Stimulated activated CD4-positive, alpha-beta T cell treated with anti-CD3 and anti-CD28 coated beads, Interleukin-4, amount 100 ng/mL, for 24 hours (primary cell): ENCODE measurements around the gene MYT1.

Source experiments
- DNase-seq: peaks from one replicate; pipeline ENCODE4 v3.0.0-alpha.2; 2020

MYT1 gene

DNA sequence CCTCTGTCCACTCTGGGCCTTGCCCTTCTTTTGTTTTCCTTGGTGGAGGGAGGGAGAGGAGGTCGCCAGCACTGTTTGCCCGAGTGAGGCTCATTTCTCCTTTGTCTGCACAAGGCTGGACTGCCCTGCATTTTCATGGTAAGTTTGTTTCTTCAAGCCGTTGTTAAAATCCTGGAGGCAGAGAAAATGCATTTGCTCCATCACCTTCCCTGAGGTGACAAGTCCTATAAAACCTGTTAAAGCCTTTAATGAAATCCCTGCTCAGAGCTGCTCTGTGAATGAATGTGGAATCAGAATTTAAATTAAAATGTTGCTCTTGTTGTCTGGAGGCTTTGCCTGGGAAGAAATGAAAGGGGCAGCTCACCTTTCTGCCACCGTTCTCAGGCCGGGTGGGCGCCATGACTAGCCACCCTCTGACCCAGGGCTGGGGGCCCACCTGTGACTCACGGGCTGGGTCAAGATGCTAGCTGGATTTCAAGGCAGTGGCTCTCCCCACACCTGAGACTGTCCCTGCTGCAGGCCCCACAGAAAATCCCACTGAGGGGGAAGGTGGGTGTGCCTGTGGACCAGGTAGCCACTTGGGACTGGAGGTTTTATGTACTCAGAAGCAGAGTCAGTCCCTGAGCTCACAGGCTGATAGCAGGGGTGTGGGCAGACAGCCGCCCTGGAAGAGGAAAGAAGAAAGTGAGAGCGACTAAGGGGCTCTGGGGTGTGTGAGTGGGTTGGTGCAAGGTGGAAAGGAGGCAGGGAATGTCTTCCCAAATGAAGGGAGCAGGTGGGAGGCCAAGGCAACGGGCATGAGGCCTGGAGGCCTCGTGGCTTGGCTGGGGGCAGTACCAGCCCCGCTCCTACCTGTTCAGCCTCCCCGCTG, 24.0 kb upstream of the MYT1 start:
- no peak for DNase-seq

DNA sequence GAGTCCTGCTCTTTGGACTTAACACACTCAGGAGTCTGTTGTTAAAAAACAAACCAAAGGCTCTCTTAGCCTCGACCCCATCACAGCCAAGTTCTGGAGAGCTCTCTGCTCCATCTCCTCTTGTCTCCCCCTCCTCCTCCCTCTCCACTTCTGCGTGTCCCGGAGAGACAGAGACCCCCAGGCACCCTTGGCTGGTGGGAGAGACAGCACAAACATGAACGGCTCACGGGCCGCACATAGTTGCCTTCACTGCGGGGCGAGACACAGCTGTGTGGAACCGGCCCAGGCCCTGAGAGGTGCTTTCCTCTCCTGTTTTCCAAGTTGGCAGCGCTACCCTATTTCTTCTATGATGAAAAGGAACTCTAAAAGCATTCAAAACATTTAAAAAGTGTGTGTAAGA, 23.3 kb upstream of the MYT1 start:
- DNase-seq: no peak

DNA sequence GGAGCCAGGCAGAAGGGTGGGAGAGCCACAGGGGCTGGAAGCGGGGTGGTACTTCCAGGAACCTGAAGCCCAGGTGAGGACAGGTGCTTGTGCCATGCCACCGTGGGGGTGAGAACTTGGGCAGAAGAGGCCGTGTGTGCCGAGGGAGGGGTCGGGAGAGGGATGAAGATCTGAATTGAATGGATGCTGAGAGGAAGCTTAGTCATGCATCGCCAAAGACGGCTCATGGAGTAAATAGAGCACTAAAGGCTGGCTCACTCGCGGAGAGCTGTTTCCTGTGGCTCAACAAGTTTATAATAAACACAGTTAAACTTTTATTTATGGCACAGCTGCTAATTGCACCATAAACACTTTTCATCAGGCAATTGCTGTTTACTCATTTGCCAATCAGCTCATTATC, 21.7 kb upstream of the MYT1 start:
- no peak for DNase-seq

DNA sequence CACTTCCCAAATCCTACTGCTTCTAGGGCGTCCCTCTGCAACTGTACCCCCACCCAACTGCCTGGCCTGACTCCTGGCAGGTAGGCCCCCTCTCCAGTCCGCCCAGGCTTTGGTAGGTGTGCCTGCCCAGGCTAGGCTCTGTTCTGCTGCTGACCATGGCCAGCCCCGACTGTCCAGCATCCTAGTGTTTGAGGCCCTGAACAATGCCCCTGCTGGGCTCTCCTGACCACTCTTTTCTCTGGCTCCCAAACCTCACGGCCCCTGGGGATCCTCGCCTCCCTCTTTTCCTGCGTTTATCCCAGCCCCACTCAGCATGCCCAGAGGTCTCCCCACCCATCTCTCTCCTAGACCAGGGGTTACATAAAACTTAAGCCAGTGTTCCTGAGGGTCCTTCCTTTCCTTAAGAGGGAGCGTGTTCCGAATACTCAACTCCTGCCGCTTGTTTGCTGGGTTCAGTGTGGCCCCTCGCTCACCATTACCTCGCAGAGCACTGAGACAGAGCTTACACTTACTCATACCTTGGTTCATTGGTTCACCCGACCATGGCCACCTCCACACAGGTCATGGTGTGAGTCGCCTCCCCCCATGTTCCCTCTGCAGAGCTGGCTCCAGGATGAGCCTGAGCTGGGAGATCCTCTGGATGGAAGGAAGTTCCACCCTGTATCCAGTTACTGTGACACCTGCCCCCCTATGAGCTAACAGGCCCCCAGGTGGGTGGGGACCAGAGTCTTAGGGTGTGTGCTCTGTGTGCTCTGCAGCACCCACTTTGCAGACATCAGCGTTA, 21.0 kb upstream of the MYT1 start:
- DNase-seq: no peak

DNA sequence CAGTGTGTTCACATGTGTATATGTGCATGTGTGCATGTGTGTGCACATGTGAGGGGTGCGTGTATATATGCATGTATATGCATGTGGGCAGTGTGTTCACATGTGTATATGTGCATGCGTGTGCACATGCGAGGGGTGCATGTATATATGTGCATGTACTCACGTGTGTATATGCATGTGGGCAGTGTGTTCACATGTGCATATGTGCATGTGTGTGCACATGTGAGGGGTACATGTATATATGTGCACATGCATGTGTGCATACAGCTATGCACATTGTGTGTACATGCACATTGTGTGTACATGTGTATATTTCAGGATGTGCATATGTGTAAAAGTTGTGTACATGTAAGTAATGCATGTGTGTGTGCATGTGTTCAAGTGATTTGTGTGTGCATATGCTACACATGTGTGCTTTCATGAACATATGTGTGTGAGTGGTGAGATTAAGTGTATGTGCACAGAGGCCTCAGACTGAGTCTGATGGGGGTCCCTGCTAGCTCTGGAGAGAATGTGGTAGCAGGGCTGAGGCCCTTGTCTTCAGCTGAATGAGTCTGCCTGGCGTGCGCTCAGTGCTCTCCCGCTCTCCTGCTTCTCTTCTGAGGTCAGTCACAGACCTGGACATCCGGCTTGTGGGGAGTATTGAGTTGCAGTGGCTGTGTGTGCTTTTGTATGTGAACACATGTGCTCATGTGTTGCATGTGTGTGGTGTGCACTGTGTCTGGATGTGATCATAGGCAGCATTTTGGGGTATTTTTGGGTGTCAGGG, 19.9 kb upstream of the MYT1 start:
- DNase-seq: no peak

DNA sequence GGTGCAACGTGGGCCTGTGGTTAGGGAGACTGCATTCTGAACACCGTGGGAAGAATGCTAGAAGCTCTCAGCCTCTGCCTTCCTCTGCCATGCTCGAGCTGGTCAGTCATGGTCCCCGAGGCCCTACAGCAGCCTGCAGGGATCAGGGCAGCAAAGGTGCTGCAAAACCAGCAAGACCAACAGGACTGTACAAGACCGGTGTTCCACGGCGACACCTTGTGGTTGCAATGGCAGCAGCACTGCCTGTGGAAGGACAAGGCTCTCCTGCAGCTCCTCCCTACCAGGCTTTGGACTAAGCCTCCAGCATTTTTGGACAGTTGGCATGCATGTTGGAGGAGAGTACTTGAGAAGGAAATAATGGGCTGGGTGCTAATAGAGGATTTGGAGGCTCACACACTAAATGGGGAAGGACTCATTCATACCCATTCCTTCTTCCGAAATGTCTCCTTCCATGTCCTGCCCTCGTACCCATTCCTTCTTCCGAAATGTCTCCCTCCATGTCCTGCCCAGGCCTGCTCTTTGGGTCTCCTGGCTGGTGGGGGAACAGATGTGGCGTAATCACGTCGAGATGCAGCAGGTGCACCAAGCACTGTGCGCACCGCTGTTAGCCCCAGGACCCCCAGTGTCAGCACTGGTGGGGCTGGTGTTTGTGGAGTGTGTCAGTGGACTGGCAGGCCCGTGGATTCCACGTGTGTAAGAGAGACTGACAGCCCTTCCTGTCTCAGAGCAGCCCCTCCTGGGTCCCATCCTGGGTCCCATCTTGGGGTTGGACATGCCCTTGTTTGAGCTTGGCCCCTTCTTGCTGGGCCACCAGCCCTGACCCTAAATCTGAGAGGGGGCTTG, 18.6 kb upstream of the MYT1 start:
- no peak for DNase-seq

DNA sequence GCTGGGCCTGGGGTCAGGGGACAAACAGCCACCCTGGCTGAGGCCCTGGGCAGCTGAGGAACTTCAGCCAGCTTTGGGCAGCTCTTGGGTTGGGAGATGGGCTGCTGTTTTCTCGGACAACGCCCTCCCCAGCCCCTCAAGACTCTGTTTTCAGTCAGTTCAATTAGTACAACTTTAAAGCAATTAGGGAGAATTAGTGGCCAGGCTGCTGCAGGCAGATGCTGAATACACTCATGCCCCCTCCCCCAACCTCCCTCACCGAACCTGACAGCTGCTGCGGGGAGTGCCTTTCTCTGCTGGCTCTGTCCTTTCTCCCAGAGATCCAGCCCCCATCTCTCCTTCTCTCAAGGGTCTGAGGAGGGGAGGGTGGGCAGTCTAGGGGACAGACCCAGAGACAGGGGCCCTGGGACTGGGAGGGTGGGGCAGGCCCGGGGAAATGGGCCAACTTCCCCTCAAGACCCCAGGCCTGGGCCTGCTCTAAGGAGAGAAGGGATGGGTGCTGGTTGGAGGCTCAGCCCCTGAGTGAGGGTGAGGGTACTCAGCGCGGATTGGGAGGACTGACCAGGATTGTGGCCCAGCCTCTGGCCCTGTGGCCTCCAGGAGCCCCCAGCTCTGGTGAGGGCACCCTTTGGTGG, 17.8 kb upstream of the MYT1 start:
- no peak for DNase-seq

DNA sequence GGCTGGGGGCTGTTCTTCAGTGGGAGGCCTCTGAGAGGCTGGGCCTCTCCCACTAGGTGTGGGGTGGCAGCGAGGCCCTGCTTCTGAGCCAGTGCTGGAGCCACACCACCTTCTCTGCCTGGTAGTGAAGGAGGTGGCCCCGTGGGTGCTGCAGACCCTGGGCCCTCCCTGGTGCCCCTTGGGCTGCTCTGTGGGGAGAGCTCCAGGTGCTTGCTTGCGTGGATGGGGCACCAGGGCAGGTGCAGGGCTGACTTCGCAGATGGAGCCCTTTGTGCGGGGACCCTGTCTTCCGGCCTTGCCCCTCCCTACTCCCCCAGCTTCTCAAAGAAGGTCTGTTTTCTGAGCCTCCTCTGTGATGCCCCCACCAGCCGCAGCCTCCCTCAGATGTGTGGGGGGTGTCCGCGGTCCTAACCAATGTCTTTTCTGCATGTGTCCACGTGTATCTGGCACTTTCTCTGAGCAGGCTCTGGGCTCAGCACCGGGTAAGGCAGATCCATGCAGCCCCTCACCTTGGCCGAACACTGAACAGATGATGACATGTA, 17.2 kb upstream of the MYT1 start:
- no peak for DNase-seq

DNA sequence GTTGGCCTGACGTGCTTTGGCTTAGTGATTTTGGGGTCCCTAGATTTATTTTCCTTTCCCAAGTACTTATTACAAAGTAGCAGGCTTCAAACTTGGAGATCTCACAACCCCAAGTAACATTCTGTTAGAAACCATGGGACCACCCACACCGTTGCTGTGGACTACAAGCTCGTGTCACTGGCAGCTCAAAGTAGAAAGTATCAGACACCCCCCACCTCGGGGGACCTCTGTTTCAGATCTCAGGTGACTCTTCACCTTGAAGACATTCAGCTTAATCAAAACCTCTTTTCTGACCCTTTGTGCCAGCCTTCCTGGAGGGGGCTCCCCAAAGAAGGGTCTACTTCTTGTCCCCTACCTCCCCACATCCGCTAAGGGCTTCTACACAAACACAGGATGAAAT, 15.7 kb upstream of the MYT1 start:
- DNase-seq: no peak

DNA sequence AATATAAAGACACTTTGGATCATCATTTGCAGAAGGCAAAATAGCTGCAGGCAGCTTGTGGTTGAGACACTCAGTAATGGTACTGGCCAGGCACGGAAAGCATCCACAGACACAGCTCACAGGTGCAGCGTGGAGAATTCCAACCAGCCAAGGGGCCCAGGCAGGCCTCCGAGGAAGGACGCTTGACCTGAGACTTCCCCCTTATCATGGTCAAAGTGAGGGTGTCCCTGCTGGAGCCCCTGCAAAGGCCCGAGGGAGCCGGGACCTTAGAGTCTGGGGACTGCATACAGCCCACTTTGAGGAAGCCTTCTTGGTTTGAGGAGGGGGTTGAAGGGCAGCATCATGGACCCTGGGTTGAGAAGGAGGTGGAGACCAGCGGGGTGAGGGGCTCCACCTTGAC, 15.1 kb upstream of the MYT1 start:
- no peak for DNase-seq

DNA sequence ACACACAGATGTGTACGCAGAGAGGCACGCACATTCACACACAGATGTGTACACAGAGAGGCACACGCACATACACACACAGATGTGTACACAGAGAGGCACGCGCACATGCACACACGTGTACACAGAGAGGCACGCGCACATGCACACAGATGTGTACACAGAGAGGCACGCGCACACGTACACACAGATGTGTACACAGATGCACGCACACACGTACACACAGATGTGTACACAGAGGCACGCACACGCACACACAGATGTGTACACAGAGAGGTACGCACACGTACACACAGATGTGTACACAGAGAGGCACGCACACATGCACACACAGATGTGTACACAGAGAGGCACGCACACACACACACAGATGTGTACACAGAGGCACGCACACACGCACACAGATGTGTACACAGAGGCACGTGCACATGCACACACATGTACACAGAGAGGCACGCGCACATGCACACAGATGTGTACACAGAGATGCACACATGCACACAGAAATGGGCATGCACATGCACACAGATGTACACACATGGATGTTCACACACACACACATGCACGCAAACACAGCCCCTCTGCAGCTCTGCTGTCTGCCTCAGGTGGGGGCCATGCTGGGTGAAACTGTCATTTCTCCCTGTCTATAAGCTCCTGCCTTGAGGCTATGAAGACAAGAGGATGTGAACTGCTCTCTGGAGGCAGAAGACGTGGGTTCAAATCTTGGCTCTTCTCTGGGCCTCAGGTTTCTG, 14.3 kb upstream of the MYT1 start:
- no peak for DNase-seq

DNA sequence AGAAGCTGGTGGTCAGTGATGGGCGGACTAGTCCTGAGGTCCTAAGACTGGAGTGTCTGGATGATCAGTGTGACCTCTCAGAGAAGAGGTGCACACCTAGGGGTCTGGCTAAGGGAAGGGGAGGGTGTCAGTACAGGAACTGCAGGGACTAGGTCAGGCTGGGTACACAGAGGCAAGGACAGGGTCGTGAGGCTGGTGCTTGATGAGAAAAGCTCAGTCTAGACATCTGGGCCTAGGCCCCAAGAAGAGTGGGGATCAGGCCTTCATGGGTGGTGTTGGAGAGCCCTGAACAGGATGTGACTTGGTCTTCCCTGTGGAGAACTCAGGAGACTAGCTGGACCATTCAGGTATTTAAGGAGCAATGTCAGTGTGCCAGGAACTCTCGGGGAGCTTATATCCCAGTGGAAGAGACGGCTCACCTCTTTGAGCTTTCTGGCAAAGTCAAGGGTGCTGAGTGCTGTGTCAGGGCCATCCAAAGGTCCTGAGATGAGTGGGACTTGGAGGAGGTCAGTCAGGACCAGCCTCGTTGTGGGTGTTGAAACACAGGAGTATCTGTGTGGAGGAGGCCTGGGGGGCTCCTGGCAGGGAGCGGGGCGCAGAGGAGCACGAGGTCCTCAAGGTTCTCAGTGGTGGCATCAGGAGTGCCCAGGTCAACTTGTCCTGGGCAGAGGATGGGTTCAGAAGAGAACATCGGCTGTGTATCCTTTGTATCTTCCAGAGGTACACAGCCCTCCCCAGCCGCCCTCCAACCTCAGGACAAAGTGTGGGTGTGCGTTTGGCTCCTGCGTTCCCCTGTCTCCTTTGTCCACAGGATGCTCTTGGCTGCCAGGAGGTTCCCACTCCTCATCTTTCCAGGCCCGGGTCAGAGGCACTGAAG, 13.3 kb upstream of the MYT1 start:
- DNase-seq: no peak

DNA sequence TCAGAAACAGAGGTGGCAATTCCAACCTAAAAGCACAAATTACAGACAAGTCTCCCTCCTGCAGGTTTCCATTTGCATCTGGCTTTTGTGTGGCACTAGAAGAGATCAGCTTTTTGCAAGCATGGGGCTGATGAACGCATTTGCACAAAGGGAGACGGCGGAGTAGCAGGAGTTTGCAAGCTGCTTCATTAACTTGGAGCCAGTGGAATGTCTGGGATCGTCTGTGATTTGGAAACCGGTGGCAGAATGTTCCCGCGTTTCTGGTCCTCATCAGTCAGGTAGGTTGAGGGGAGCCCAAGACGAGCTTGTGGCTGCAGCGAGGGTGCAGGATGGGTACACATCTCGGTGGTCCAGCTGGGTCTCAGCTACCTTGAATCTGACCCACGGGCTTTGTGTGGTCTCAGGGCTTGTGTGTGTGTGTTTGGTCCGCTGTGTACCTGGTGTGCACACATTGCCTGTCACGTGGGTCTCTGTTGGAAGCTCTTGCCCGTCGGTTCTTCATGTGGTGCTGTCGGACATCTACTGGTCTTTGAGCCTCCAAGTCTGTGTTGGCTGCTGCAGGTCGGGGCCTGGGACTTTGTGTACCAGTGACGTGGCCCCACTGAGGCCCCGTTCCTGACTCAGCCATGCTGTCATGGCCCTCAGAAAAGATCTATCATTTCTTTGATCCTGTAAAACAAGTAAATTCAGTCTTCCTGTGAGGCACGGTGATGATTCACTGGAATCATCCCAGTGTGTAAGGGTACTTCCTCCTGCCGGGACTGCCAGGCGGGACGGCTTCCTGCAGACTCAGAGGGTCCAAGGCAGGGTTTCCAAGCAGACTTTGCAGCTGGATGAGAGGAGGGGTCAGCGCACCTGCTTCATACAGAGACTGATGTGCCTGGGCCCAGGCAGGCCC, 12.4 kb upstream of the MYT1 start:
- DNase-seq: no peak

DNA sequence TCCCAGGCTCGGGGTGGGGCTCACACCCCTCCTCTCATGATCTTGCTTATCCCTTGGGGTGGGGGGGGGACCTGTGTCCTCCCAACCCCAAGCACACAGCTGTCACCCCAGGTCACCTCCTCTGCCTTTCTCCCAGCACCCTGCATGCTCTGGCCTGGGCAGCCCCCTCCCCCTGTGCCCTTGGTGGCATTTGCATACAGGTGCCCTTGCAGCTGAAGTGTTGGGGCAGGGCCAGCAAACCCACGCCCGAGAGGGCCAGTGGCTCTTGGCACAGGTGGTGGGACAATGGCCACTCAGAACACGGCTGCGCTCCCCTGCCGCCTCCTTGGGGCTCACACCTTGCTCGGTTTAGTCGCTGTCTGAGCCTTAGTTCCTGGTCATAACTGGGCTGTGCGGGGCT, 11.3 kb upstream of the MYT1 start:
- no peak for DNase-seq

DNA sequence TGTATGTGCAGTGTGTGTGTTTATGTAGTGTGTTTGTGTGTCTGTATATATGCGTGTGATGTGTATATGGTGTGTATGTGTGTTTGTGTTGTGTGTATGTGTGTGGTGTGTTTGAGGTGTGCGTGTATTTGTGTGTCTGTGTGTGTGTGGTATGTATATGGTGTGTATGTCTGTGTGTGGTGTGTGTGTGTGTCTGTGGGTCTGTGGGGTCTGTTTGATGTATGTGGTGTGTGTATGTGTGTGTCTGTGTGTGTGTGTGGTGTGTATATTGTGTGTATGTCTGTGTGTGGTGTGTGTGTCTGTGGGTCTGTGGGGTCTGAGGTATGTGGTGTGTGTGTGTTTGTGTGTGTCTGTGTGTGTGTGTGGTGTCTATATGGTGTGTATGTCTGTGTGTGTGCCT, 10.8 kb upstream of the MYT1 start:
- DNase-seq: no peak

DNA sequence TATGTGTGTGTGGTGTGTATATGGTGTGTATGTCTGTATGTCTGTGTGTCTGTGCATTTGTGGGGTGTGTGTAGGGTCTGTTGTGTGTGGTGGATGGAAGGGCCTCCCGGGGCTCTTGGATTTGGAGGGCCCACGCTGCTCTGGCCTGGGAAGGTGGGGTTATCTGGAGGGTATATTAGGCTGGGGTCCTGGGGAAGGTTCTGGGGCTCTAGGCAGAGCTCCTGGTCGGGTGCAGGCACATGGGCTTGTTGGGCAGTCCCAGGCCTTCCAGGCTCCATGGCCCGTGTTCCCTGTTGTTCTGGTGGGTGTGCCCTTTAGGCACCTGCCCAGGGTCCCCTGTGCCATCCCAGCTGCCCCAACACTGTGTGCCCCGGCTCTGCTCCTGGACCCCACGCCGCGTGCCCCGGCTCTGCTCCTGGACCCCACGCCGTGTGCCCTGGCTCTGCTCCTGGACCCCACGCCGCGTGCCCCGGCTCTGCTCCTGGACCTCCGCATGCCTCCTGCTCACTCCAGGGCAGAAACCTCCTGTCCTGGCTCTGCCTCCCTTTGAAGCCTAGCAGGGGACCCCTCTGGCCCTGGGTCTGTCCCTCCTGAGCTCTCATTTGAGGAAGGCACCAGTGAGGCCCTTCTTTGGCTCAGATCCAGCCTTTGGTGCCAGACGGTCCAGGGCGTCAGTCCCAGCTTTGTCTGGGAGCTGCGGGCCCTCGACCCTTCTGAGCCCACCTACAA, 10.2 kb upstream of the MYT1 start:
- DNase-seq: no peak

DNA sequence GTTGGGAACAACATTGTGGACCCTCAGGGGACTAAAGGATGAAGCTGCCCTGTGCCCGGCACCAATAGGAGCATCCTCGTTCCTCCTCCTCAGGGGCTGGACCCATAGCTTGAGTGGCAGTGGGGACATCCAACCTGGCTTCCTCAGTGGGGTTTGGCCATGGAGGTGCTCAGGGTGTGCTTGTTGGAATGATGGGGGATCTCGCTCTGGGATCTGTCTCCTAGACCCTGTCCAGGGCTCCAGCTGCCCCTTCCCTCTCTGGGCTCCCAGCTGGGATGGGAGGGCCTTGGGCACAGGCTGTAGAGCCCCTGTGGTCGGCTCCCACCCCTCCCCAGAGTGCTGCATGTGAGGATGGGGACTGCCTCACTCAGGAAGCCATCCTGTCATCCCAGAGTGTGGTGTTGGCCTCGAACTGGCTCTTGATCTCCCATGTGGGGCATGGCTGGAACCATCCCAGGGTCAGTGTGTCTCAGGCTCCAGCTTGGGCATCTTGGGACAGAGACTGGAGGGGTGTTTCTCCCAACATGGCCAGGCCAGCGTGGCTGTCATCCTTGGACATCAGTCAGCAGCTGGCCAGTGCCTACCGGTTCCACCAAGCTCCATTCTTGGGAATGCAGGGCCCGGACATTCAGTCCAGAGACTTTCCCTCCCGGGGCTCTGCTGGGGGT, 9.5 kb upstream of the MYT1 start:
- no peak for DNase-seq
